HG02885 (cell line): Measurements from ENCODE around the gene PTPRE.

Experiments used
- ATAC-seq: cut with Tn5 transposase; IDR thresholded peaks from one replicate; pipeline ENCODE4 v1.9.1; 2021; ENCODE audit warnings: mild to moderate bottlenecking; ENCODE audit not compliant: unreplicated experiment, poor library complexity

Gene PTPRE

DNA sequence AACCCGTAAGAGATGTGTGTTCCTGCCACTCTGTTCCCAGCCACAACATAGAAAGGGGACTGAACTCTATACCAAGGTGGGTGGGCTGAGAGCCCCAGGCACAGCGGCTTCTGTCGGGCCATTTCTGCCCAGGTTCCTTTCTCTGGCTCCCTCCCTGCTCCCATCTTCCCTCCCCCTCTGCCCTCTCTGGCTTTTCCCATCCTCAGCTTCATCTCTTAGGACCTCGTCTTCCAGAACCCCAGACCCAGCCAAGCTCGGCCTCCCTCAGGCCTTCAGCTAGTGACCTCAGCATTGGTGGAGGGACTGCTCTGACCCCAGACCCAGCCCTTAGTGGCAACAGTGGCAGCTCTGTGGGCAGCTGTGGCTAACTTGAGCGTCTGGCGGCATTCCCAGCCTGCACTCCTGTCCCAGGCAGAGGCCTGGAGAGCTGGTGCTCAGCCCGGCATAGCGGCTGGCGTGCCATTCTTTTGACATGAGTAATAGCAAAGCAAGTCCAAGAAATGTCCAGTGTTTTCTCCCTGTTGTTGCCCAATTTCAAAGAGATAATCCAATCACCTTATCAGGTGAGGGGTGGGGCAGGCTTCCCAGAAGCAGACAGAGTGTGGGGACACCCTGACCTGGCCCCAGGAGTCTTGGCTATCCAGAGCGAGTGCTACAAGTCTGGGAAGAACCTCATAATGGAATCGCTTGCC lies 15.9 kb downstream of the PTPRE start:
- no peak for ATAC-seq

DNA sequence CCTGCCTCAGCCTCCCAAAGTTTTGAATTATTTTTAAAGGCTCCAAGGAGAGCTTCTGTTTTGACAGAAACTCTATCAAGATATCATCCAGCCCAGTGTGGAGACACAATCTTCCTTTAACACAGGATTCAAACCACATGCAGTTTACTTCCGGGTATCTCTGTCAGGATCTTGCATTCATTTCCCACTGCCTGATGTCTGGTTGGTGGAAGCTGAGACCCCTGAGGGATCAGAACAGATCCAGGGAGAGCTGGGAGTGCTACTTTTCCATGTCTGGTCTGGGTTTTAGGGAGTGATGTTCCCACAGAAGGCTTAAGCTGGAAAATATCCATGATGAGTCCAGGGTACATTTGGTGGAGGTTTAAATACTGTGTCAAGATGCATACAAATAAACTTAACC lies 16.7 kb downstream of the PTPRE start:
- ATAC-seq, result no peak

DNA sequence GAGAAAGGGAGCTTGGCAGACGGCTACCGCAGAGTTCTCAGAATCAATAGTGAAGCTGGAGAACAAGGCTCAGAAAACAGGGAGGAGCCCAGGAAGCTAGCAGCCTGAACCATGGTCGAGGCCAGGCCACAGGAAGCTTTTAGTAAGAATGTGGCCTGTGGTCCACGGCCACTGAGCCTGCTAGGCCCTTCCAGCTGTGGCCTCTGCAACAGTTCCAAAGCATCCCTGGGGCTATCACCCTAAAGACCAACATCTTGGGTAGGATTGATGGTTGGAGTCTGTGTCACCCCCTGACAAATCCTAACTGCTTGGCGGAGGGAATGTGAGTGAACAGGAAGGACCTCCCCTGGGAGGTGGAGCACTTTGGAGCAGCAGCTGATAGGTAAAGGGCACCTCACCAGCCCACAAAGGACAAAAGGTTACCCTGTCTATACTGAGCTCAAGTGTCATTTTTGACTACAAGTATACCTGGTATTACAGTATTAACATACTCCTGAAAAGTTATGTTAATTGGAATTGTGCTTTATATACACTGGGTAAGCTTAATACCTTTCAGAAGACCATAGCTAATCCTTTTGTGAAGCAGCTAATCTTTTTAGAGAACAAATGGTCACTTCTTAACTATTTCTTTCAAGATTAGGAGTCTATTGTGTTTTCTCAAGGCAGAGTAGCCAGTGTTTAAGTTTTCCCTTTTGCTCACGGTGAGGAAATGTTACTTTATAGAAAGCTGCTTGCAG lies 18.7 kb downstream of the PTPRE start:
- ATAC-seq, result no peak

DNA sequence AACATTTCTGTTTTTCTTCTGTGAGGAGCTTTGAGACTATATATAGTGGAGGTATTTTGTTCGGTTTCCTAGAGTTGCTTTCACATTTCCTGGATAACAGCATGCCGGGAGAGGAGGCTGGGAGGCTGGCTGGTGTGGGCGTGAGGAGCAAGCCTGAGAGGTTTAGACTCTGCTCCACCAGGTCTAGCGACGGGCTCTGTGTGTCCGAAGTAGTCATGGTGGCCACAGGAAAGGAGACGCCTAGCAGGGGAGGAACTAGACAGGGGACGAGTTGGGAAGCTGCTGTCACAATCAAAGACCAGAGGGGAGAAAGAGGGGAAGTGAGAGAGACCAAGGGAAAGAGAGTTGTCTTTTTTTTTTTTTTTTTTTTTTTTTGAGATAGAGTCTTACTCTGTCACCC lies 19.6 kb downstream of the PTPRE start:
- ATAC-seq, result no peak

DNA sequence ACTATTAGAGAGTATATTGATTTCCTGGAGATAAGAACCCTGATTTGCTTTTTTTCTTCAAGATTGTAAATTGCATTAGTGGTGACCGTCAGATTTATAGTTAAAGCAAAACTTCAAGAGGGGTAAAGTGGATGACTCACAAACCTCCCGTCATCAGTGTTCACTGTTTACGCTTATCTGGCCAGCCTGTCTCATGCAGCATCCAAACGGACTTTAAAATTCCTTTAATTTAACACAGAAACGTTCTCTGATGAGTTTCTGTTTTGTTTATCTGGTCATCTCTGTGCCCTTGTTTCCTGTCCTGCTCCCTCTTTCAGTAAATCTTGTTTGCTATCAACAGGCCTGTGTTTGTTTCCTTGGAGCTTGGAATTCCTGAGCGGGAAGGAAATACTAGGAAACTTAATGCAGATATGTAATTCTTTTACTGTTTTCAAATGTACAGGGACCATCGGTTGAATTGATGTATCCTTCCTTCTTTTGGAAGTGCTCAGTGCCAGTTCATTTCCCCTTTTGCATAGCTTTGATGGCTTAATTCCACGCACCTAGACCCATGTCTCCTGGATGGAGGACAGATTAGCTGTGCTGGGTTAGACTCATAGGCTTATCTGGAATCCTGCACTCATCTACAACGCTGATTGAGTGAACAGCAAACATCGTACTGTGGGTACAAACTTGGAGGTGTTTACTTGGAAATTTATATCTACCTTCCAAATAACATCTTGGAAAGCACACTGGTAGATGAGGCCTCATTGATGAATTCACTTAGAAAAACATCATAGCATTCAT lies 21.3 kb downstream of the PTPRE start:
- no peak for ATAC-seq

DNA sequence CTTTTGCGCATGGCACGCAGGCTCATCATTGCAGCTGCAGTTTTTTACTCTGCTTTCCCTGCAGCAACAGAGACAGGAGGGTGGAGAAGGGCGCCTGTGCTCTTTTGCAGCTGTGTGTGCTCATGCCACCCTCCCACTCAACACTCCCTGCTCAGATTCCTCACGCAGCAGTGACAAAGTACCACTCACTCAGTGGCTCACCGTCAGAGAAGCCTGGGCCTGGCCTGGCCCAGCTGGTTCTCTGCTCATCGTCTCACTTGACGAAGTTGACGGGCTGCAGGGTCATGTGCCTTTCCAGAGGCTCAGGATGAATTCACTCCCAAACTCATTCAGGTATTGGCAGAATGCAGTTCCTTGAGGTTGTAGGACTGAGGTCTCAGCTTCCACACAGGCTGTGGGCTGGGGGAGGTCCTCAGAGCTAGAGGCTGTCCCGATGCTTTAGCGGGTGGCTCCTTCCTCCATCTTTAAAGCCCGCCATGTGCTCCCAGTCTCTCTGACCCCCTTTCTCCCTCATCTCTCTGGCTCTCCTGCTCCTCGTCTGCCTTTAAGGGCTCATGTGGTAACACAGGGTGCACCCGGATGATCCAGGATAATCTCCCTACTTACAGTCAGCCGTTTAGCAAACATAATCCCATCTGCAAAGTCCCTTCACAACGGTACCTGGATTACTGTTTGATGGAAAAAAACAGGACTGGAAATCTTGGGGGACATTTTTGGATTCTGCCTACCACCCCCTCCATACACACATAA lies 25.8 kb downstream of the PTPRE start:
- no peak for ATAC-seq

DNA sequence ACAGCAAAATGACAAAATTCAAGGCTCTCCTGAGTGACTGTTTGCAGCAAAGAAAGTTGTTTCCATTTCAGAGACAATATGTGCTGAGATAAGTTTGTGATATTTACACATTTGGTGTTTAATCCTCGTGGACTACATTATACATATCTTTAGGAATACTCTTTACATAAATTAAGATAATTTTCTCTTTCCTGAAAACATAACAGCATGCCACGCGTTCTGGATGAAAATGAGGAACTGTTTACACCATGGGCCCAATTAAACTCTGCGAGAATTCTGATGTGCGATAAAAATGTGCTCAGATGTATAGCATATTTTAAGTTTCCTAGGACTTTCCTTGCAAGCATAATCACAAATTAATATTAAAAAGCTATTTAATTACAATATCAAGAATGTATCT lies 26.4 kb downstream of the PTPRE start:
- ATAC-seq, result no peak

DNA sequence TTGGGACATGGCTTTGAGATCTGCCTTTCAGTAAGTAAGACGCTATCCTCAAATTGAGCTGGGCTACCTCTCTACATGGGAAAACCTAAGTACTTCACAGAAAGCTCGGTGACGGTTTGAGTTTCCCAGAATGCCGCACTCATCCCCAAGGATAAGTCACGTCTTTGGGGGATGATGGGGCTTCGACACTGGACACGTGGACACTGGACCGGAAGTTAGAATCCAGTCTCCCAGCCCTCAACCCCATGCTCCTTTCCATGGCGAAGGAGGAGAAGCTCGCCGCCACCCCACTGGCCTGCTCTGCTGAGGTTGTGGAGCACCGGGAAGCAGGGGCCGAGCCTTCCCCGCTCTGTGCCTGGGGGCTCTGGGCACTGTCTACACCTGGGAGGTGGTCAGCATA lies 27.5 kb downstream of the PTPRE start:
- no peak for ATAC-seq

DNA sequence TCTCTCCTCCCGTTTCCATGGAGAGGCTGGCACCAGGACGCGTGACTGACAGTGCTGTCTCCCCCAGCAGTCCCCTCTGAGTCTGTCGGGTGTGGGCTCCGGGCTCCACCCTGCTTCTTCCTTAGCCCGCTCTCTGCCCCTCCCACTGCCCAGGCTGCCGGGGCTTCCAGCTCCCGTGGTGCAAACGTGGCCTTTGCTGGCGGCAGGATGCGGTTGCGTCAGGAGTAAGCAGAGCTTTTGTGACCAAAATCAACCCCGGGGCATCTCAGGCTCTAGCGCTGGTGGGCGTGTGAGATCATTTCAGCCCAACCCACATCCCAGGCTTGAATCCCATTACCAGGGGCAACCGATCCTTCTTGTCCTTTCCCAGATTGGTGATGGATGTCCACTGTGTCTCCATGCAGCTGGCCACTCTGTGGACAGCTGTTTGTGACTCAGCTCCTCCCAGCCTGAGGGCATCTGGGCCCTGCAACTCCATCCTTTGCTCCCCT lies 28.2 kb downstream of the PTPRE start:
- ATAC-seq, result no peak

DNA sequence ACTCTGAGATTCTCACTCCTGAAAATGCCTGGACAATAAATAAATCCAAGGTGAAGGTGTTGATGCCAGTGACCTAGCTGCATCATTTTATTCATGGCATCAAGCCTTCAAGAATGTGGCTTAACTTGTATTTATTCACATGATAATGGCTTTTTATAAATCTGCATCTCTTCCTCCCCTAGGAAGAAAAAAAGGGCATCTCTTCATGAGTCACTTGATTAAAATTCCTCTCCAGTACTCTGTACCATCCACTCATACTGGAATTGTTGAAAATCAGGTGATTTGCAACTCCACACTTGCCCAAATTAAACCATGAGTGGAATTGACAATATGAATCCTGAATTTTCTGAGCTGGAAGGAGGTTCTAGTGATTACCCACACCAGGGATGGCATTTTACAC lies 30.2 kb downstream of the PTPRE start:
- no peak for ATAC-seq

DNA sequence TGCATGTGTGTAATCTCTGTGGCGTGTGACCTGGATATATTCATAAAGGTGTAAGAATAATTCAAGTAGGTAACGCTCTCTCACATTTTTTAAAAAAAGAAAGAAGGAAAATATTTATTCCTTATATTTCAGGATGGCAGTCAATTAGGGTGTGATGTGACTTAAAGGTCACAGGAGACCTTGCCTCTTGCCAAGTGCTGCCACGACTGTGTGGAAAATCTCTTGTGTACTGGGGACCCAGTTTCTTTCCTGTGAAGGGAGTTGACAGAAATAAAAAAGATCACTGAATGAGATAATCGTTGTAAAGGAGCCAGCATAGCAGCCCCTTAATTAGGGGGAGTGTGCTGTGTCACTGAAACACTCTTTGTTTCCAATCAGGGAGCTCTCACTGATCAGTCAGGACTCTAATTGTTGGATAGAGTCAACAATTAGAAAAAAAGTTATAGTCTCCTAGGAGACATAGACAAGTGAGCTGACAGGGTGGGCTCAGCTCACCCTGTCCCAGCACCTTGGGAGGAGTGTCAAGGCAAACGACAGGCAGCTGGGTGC lies 31.1 kb downstream of the PTPRE start:
- no peak for ATAC-seq

DNA sequence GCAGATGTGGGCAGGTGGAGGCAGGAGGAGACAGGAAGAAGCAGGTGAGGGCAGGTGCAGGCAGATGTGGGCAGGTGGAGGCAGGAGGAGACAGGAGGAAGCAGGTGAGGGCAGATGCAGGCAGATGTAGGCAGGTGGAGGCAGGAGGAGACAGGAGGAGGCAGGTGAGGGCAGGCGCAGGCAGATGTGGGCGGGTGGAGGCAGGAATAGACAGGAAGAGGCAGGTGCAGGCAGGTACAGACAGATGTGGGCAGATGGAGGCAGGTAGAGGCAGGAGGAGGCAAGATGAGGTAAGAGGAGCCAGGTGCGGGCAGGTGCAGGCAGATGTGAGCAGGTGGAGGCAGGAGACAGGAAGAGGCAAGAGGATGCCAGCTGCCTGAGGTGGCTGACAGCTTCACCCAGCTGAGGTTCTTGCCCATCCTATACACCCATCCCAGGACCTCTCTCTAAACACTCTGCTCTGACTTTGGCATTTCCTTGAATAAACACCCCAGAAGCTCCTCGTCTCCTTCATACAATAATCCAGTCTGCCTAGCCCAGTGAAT lies 33.0 kb downstream of the PTPRE start:
- no peak for ATAC-seq

DNA sequence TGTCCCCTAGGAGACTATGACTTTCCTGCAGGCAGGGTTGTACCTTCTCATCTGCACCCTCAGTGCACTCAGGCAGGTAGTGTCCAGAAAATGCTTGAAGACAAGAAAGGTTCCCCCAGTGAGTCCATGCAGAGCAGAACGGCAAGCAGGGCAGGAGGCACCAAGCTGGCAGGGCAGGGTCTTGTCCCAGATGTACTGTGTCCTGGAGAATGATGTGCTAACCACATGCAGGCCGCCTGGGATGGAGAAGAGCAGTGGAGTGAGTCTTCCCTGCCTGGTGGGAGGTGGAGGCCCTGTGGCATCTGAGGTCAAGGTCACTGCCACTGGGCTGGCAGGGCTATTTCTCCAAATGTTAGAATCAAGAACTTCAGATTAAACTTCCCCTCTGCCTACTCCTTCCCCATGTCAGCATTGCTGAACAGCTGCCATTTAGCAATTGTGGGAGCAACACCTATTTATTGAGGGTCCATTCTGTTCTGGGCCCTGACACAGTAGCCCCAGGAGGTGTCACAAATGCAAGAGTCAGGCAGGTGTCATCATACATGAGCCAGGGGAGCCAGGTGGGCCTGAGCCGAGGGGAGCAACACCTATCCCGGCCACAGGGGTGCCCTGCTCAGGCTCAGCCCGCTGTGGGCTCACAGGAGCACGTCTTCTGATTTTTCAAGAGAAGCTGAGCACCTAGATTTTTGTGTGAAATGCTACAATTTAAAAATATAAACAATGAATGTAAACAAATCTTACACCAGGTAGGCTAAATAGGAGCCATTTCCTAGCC lies 34.1 kb downstream of the PTPRE start:
- ATAC-seq, result no peak

DNA sequence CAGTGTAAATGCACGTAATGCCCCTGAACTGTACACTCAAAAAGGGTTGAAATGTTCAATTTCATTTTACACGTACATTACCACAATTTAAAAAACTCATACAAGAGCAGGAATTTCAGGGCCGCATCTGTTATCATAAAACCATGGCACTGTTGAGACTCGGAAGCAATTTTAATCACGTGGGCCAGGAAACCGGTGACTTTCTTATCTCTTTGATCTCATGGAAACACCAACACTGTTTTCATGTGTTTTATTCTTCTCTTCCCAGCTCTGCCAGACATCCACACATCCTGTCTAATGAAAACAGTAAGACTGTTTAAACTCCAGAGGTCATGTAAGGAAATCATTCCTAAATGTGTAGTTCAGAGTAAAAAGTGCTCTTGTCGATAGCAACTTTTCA lies 35.9 kb downstream of the PTPRE start:
- ATAC-seq, result no peak

DNA sequence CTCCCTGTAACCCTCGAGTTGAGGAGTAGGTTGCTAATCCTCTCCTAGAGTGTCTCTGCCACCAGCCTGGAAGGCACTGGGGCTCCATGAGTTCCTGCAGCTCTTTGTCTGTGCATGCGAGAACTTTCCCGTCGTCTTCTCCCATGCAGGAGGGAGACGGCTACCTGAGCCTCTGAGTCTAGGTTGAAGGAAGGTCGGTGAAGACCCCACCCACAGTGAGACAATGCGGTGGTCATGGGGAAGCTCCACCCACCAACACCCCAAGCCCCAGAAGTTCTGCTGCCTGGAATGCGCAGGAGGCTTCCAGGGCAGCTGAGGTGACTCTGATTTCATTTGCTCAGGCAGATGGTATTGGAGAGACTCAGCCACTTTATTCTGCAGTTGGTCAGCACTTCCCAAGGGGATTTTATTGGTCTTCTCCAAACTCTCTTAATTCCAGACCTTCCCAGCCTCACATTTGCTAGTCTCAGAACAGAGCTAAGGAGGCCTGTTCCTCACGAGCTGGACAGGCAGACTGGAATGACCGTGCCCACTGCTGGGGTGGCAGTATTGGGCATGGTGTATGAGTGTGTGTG lies 36.5 kb downstream of the PTPRE start:
- no peak for ATAC-seq

DNA sequence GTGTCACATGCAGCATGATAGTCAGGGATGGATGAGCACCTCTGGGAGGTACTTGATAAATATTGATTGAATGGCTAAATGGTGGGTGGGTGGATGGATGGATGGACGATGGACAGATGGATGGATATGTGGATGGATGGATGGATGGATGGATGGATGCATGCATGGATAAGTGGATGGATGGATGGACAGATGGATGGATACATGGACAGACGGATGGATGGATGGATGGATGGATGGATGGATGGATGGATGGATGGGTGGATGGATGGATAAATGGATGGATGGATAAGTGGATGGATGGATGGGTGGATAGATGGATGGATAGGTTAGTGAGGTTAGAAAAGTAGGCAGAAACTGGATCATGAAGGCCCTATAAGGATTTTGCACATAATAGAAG lies 37.4 kb downstream of the PTPRE start:
- ATAC-seq, result no peak

DNA sequence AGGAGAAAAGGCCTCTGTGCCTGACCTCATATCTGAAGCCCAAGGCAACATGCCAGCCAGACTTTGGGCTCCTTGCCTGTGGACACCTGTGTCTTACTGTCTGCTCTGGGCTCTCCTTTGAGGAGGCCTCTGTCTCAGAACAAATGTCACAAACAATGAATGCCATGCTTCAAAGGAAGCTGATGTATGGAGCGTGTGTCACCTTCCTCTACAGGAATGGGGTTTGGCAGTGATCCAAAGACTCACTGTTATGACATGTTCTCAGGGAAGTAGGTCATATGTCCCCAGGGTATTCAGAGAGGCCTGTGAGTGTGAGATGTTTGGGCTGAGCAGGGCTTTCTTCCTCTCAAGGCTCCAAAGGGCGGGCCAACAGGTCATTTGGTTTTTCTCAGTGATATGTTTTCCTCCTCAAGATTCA lies 38.4 kb downstream of the PTPRE start:
- no peak for ATAC-seq

DNA sequence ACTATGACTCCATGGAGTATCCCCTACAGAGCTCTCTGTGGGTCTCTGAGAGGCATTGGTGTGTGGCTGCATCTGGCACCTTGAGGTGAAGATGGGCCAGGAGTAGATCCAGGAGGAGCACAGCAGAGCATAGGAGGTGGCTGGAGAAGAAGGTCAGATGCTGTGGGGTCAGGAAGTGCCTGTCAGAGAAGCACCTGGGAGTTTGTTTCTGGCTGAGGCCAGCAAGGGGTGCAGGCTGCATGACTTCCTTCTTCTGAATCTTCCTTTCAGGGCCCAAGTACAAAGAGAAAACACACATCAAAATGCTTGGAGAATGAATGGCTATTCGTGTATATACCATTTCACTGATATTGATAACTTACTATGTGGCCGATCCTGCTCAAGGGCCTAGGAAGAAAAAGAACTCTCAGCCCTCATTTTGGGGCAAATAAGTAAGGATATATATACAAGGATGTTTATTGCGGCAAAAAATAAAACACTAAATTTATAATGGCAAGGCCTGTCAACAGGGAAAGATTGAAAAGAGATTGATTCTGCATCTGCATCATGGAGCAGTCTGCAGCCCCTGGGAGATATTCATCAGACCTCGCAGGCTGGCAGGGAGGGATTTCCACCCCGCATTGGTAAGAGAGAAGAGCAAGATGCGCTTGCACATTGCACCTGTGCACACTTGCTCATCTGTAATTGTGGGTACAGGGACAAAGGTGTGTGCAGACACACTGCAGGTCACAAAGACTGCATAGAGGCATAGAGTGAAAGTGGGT lies 39.2 kb downstream of the PTPRE start:
- ATAC-seq, result no peak
